Esophagus muscularis mucosa (tissue), 3 donors: Measurements from ENCODE around the gene RABL3.
"Not testable (repeated sequence)": the region's sequence is repeated elsewhere in the genome, so short reads cannot be mapped to it uniquely, and the experiment has no call there.

ENCODE experiments used
- CTCF ChIP-seq, 3 experiments: fragments of 200-600 bp in 2 of 3; fragments of 450-650 bp in 1 of 3; sonication (generic) in 2 of 3; IDR thresholded peaks; one replicate each; pipeline ENCODE4 v1.5.1; 2017 to 2019; ENCODE audit warnings: antibody characterized with exemption in 3 of 3, mild to moderate bottlenecking in 2 of 3, moderate library complexity in 1 of 3
- POLR2AphosphoS5 ChIP-seq, 2 donors: sonication (generic); formaldehyde crosslinking; IDR thresholded peaks; one replicate each; pipeline ENCODE4 v1.6.1; 2017; ENCODE audit warnings: antibody characterized with exemption in 2 of 2

GRCh38 chr3:120719167-120719834 lies 23.0 kb downstream of the RABL3 start:
- not testable (repeated sequence) for TF ChIP-seq CTCF, POLR2AphosphoS5 (IDR thresholded peaks at IDR 0.05)
